Fibroblast of villous mesenchyme (primary cell): ENCODE measurements around the gene AKAP13. TPM values are rescaled to one million over a fixed set of nuclear protein-coding genes. Genes with fewer than 3 reads are reported as not detected.

ENCODE experiments used
- DNase-seq: peaks from one replicate; pipeline ENCODE4 v3.0.0-alpha.2; 2010; ENCODE audit warnings: low read depth
- H3K4me3 ChIP-seq: 2 replicates; pipeline ENCODE4 v1.5.1; 2011; ENCODE audit warnings: low read depth, mild to moderate bottlenecking, low read length
- total RNA-seq: library from RNA; depleted of rRNA; stranded (reverse); fragments of >200 nt; gene quantifications from 2 replicates; pipeline ENCODE4 v1.2.3, GENCODE V29; 2012
- TF ChIP-seq, protein P1 (sequence below): IDR thresholded peaks from 2 replicates; pipeline ENCODE4 v1.5.1; 2012; ENCODE audit warnings: low read depth, mild to moderate bottlenecking, low read length; ENCODE audit not compliant: insufficient read depth

The AKAP13 gene
- total RNA-seq, 1 donor: 164 TPM

DNA sequence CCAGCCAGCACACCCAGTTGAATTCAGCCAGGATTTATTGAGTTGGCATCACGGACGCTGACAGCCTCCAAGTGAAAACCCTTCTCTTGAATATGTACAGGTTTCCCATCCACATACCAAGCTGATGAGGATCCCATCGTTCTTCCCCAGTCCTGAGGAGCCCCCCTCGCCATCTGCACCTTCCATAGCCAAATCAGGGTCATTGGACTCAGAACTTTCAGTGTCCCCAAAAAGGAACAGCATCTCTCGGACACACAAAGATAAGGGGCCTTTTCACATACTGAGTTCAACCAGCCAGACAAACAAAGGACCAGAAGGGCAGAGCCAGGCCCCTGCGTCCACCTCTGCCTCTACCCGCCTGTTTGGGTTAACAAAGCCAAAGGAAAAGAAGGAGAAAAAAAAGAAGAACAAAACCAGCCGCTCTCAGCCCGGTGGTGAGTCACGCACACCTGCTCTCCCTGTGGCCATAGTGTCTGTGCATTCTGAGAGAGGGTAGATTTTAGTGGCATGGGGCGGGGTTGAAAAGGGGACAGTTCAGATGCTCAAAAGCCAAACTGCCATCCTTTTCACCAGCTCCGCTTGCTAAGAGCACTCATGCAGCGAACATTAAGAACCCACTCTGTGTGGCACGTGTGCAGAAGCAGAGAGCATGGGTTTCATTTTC, 363.1 kb downstream of the AKAP13 start:
- no peak for DNase-seq

DNA sequence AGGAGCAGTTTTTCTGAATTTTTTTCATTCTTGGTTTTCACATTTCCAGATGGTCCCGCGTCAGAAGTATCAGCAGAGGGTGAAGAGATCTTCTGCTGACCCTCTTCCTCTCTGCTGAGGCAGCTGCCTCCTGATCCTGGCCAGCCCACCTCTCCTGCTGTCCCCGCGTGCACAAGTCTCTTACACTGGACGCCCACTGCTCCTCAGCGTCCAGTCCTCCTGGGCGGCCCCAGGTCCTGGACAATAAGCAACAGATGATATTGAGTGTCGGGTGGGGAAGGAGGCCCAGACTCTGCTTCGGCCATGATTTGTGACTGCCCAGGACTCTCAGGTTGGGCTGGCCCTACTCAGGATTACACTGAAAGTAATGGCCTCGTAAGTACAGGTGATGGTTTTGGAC, 364.2 kb downstream of the AKAP13 start:
- DNase-seq: no peak
- H3K4me3 ChIP-seq: no peak overlapping the region
- TF ChIP-seq, protein P1, sequence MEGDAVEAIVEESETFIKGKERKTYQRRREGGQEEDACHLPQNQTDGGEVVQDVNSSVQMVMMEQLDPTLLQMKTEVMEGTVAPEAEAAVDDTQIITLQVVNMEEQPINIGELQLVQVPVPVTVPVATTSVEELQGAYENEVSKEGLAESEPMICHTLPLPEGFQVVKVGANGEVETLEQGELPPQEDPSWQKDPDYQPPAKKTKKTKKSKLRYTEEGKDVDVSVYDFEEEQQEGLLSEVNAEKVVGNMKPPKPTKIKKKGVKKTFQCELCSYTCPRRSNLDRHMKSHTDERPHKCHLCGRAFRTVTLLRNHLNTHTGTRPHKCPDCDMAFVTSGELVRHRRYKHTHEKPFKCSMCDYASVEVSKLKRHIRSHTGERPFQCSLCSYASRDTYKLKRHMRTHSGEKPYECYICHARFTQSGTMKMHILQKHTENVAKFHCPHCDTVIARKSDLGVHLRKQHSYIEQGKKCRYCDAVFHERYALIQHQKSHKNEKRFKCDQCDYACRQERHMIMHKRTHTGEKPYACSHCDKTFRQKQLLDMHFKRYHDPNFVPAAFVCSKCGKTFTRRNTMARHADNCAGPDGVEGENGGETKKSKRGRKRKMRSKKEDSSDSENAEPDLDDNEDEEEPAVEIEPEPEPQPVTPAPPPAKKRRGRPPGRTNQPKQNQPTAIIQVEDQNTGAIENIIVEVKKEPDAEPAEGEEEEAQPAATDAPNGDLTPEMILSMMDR: no peak

More for the DNA sequence above, 363.1 kb downstream of the AKAP13 start:
- H3K4me3 ChIP-seq: no peak overlapping the region
- TF ChIP-seq, protein P1: no peak

DNA sequence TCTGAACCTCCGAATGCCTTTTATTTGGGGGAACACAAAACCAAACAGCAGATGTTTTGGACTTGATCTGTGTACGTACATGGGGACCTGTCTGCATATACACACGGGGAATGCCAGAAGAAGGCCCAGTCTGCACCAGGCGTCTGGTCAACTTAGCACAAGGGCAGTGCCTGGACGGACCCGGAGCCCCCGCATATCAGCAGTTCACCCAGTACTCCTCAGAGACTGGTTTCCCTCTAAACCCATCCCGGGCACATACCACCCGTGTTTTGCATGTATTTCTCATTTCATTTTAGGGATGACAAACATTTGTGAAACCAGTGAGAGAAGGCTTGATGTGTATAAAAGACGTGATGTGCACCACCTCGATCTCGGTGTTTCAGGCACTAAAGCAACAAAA, 364.6 kb downstream of the AKAP13 start:
- DNase-seq: no peak
- H3K4me3 ChIP-seq: no peak overlapping the region
- TF ChIP-seq, protein P1: no peak

DNA sequence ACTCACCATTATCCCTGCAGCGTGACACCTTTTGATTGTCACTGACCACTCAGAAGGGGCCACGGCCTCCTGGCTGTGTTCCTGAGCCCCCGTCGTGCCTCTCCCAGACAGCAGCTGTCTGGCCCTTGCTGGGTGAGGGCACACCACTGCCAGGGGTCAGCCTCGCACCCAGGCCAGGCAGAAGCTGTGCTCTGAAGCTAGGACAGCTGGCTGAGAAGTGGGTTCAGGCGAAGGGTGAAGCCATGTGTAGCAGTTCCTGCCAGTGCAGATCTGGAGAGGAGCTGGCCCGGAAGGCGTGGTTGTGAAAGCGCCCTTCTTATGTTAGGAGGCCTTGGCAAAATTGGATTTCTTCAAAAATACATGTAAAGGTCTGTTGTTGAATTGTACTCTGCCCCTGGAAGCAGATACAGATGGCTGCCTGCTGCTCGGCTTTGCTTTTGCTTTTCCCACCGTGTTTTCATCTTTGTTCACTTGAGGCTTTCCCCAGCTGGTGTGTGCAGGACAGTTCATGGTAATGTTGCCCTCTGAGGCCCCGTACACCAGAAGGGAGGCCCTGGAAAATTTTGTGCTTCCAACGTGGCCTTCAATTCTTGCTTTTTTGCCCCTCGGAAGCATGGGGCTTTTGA, 365.2 kb downstream of the AKAP13 start:
- H3K4me3 ChIP-seq: no peak overlapping the region
- DNase-seq: no peak
- TF ChIP-seq, protein P1: no peak

DNA sequence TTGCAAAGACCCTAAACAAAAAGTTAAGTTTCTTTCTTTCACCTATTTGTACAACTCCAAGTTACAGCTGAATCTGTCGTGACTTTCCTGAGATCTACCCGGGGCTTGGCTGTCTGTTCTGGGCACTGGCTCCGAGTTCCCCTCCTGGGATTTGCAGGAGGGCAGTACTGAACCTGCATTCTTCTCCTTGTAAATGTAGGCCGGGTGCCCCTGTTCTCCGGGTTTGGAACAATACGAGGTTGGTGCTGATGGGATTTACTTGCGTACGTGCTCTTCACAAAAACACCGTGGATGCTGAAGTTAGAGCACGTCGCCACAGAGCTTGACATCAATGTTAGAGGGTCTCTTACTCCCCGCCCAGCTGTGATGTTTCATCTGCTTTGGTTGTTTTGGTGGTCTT, 366.2 kb downstream of the AKAP13 start:
- TF ChIP-seq, protein P1: no peak
- H3K4me3 ChIP-seq: no peak overlapping the region
- no peak for DNase-seq

DNA sequence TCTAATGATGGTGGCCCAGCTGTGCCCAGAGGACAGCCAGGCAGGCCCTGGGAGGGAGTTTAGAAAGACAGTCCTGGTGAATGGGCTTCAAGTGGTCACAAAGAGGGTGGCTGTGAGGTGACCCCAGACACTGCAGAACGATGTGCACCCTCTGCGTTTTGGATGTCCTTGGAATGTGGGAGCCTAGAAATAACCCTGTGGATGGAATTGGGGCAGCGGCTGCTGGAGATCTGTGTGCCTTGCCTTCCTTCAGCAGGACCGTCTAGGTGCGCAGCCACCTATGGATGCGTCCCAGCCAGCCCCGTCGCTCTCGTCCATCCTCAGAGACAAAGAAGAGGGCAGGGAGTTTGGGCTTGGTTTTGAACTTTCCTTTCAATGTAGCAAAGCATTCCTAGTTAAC, 367.8 kb downstream of the AKAP13 start:
- H3K4me3 ChIP-seq: no peak overlapping the region
- TF ChIP-seq, protein P1: no peak
- no peak for DNase-seq

DNA sequence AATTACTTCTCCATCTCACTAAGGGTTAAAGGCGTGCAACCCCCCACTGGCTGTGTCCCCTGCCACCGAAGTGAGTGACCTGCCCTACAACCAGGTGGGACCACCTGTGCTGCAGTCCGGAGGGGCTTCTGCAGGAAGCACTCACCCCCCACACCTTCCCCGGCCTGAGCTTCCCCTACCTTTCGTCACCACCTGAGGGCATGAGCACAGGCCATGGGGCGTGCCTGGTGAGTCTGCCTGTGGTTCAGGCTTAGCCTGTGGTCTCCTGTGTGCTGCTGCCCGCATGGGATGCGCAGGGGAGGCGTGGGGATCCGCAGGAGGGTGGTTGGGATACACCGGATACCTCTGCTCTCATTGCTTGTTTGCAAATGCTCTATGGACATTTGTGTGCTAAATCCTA, 368.3 kb downstream of the AKAP13 start:
- H3K4me3 ChIP-seq: no peak overlapping the region
- TF ChIP-seq, protein P1: no peak

More for the DNA sequence above, 368.3 kb downstream of the AKAP13 start:
- DNase-seq: no peak
